ENCODE results near the gene OSBP.

OSBP gene

GRCh38 chr11:59584294-59584693 lies 31.3 kb downstream of the OSBP start:
- in situ Hi-C loops (cut with MboI; ENCODE audit: low sequenced_read_pairs, unreplicated experiment), result no loop called here

DNA sequence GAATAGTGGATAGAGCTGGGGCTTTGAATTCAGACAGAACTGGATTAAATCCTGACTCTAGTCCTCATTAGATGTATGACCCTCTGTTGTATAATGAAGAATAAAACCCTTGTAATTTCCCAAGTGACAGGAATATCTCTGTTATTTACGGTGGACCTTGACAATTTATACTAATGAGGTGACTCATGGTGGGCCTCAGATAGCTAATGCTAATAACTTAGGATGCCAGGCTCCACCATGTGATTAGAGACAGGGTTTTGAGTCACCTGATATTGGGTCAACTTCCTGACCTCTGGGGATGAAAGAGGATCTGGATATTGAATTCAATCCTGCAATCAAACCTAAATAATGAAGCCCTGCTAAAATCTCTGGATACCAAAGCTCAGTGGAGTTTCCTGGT lies 33.6 kb downstream of the OSBP start:
- TF ChIP-seq, protein P1, sequence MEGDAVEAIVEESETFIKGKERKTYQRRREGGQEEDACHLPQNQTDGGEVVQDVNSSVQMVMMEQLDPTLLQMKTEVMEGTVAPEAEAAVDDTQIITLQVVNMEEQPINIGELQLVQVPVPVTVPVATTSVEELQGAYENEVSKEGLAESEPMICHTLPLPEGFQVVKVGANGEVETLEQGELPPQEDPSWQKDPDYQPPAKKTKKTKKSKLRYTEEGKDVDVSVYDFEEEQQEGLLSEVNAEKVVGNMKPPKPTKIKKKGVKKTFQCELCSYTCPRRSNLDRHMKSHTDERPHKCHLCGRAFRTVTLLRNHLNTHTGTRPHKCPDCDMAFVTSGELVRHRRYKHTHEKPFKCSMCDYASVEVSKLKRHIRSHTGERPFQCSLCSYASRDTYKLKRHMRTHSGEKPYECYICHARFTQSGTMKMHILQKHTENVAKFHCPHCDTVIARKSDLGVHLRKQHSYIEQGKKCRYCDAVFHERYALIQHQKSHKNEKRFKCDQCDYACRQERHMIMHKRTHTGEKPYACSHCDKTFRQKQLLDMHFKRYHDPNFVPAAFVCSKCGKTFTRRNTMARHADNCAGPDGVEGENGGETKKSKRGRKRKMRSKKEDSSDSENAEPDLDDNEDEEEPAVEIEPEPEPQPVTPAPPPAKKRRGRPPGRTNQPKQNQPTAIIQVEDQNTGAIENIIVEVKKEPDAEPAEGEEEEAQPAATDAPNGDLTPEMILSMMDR (IDR thresholded peaks at IDR 0.05; ENCODE audit: borderline replicate concordance, control extremely low read depth, extremely low read depth, insufficient read depth, missing control alignments), result no peak
- in situ Hi-C loops (cut with MboI; ENCODE audit: low sequenced_read_pairs, unreplicated experiment), result no loop called here

More at GRCh38 chr11:59584294-59584693, 31.3 kb downstream of the OSBP start:
- DNase-seq (ENCODE audit: low spot score), result no peak
- TF ChIP-seq, protein P1 (IDR thresholded peaks at IDR 0.05; ENCODE audit: borderline replicate concordance, control extremely low read depth, extremely low read depth, insufficient read depth, missing control alignments), result no peak

DNA sequence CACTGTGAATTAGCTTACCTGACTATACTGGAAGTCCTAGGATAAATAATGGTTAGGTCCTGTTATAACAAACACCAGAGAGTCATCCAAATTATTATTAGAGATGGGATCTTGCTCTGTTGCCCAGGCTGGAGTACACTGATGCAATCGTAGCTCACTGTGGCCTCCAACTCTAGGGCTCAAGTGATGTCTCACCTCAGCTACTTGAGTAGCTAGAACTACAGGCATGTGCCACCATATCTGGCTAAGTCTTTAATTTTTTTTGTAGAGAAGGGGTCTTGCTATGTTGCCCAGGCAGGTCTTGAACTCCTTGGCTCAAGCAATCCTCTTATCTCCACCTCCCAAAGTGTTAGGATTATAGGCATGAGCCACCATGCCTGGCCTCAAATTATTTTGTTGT lies 37.2 kb downstream of the OSBP start:
- in situ Hi-C loops (cut with MboI; ENCODE audit: low sequenced_read_pairs, unreplicated experiment), result no loop called here
- TF ChIP-seq, protein P1 (IDR thresholded peaks at IDR 0.05; ENCODE audit: borderline replicate concordance, control extremely low read depth, extremely low read depth, insufficient read depth, missing control alignments), result no peak
- no peak for DNase-seq (ENCODE audit: low spot score)

More for the DNA sequence above, 33.6 kb downstream of the OSBP start:
- DNase-seq (ENCODE audit: low spot score), result no peak

GRCh38 chr11:59575505-59575904 lies 40.1 kb downstream of the OSBP start:
- TF ChIP-seq, protein P1 (IDR thresholded peaks at IDR 0.05; ENCODE audit: borderline replicate concordance, control extremely low read depth, extremely low read depth, insufficient read depth, missing control alignments), result no peak
- in situ Hi-C loops (cut with MboI; ENCODE audit: low sequenced_read_pairs, unreplicated experiment), result no loop called here
- DNase-seq (ENCODE audit: low spot score), result no peak

- no peak for DNase-seq (ENCODE audit: low spot score)
- in situ Hi-C loops (cut with MboI; ENCODE audit: low sequenced_read_pairs, unreplicated experiment), result no loop called here
- TF ChIP-seq, protein P1 (IDR thresholded peaks at IDR 0.05; ENCODE audit: borderline replicate concordance, control extremely low read depth, extremely low read depth, insufficient read depth, missing control alignments), result no peak
These were observed 40.6 kb downstream of the OSBP start for GRCh38 chr11:59574932-59575502.

DNA sequence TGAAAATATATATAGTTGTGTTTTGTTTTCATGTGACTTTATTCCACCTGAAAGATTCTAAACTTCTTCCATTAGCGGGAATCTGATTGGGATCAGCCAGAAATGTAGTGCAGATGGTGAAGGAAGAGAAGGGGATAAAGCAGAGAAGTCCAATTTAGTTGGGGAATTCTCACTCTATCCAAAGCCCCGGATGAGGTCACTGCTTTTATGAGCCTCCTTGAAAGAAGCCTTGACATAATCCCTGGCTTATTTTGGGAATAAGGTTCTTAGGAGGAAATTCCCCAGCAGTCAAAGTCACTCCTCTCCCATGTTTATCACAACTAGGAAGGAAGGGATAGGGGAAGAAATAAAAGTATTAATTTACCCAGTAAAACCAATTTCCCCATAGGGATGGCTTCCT lies 41.1 kb downstream of the OSBP start:
- TF ChIP-seq, protein P1 (IDR thresholded peaks at IDR 0.05; ENCODE audit: borderline replicate concordance, control extremely low read depth, extremely low read depth, insufficient read depth, missing control alignments), result no peak
- in situ Hi-C loops (cut with MboI; ENCODE audit: low sequenced_read_pairs, unreplicated experiment), result no loop called here
- DNase-seq (ENCODE audit: low spot score), result no peak
